Measurements from ENCODE around the gene SERPINB8.
"Not testable (repeated sequence)": the region's sequence is repeated elsewhere in the genome, so short reads cannot be mapped to it uniquely, and the experiment has no call there.

Gene SERPINB8, protein sequence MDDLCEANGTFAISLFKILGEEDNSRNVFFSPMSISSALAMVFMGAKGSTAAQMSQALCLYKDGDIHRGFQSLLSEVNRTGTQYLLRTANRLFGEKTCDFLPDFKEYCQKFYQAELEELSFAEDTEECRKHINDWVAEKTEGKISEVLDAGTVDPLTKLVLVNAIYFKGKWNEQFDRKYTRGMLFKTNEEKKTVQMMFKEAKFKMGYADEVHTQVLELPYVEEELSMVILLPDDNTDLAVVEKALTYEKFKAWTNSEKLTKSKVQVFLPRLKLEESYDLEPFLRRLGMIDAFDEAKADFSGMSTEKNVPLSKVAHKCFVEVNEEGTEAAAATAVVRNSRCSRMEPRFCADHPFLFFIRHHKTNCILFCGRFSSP
- 6.9 to 10.0 reads per million in 2 donors for total RNA-seq

DNA sequence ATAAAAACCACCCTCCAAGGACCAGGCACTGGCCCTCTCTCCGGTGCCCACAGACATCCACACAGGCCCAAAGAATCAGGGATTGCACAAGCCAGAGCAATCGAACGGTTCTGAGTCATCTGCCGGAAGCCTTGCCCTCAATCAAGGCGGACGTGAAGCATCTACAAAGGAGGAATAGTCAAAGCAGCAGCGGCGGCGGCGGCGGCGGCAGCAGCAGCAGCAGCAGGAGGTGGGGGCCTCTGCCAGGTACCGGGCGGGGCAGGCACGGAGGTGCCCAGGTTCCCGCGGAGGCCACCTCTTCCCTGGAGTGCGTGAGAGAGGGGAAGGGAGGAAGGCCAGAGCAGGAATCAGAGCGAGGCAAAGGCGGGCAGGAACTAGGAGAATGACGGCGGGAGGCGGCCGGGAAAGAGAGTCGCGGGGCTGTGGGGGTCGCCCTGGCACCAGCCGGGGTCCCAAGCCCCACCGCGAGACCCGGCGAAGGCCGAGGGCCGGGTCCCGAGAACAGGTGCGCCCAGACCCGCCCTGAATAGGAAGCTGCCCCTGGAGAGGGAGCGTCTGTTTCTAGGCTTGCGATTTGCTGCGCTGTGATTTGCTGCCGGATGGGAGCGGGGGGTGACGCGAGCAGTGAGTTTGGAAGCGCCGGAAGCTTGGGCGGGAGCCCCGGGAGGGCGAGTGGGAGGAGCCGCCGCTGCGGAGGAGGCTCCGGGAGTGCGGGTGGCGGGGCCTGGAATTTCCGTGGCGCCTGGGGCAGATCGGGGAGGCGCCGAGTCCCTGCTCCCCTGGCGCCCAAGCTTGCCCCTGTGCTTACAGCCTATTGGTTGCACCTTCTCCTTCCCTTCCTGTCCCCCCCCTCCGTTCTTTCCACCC is at the start of gene SERPINB8:
Gene SERPINB8, plus strand, starts transcription at position 140 of the 867 bp plus-strand sequence. CDS start 8,228 bp downstream, outside the sequence.
- peak; percentile 58 to 92 (median 67) for DNase-seq

DNA sequence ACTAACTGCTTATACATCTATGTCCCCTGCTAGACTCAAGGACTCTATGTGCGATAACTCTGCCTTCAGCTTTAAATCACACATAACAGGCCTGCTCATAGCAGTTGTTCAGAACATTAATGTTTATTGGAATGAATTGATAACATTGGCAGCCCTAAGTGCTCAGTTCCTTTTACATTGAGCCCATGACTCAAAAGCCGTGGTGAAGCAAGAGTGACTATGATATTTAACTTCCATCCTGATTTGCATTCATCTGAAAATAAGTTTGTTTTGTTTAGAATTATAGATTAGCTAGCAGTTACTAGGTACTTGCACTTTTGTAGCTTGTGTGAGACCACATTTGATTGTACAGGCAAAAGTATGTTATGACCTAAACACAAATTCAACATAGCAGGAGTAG is 47.8 kb upstream of the SERPINB8 start:
- DNase-seq, result no peak

DNA sequence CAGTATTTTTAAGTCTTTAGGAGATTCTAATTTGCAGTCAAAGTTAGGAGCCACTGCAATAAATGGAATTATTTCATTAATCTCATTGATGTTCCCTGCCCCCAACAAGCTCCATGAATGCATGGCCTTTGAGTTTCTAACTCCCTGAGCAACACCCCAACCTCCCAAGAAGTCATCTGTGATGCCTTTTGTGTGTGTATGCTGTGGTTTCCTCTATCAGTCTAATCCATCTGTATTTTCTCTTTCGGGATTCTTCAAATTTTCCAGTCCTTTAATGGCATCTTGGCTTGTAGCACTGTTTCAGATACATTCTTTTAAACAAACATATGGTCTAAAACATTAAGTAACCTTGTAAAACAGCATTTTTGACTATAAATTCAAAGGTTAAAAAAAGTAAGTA is 45.3 kb upstream of the SERPINB8 start:
- no peak for DNase-seq

DNA sequence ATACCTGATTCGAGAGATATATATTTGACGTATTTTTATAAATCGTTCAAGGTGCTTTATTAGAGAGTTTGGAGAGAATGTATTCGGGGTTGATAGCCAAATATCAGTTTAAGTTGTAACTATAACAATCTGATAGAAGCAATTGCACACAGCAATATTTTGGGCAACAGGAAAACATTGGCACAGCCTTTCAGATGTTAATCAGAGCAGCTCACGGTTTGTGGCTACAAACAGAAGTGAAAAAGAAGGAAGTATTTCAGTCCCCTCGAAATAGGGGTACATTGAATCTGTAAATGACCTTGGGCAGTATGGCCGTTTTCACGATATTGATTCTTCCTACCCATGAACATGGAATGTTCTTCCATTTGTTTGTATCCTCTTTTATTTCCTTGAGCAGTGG is 41.5 kb upstream of the SERPINB8 start:
- DNase-seq, result no peak

- DNase-seq, result not testable (repeated sequence)
These were observed 40.5 kb upstream of the SERPINB8 start for GRCh38 chr18:63929369-63929768.

GRCh38 chr18:63930773-63931354 is 39.0 kb upstream of the SERPINB8 start:
- DNase-seq, result no peak

DNA sequence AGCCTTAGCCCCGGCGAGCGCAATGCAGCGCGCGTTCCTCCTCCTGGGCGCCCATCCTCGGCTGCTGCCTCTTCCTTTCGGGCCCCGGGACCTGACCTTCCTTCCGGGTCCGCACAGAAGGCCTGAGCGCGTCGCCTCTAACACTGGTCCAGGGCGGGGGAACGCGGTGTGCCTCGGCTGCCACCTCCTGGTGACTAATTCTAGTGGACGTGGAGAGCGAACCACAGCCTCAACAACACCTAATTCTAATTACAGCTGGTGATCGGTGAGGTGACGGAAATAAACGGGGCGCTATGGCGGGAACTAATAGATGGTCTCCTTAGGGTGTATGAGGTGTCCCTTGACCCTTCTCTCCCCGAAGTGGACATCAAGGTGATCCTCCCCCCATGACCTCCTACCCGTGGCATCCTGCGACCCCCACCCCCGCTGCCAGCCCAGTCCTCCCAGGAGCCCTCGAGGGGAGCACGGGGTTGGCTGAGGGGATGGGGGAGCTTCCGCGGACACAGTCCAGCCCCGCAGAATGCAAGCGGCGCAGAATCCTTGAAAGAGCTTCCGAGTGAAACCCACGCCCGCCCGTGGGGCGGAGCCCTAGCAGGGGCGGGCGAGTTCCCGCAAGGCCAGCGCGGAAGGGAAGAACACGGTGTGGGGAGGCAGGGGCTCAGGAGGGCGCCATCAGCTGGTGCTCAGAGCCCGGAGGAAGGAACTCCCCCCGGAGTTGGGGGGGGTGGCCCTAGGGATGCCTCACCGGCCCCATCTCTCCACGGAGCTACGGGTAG is 33.5 kb upstream of the SERPINB8 start:
- peak in 4 of 5 experiments; percentile 27 to 73 (median 43) for DNase-seq

DNA sequence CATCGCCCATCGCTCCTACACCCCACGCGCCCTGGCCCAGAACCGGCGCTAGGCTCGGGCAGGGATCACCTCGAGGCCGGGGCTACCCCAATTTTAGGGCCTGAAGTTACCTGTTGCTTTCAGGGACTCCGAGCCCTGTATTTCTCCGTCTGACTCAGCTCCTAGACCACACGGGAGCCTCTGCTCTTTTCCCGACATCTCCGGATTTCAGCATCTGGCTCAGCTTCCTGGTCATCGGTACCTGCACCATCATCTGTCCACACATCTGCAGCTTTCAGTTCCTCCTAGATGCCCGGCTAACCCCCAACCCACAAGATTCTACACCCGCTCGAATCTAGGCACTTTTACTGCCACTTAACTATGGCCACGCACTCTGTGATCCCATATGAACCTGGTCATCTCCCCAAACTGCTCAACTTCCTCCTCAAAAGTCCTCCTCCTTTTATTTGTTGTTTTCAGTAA is 32.9 kb upstream of the SERPINB8 start:
- no peak for DNase-seq

DNA sequence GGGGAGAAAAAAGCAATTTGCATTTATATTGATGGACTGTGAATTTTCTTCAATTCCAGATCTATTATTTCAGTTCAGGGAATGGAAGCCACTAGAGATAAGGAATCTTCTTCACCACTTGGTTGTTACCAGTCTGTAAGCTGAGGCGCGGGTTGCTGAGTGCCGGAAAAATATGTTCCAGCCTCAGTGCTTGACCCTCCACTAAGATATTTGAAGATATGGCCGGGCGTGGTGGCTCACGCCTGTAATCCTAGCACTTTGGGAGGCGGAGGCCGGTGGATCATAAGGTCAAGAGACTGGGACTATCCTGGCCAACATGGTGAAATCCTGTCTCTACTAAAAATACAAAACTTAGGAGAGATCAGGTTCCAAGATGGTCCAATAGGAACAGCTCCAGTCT is 29.9 kb upstream of the SERPINB8 start:
- no peak for DNase-seq

DNA sequence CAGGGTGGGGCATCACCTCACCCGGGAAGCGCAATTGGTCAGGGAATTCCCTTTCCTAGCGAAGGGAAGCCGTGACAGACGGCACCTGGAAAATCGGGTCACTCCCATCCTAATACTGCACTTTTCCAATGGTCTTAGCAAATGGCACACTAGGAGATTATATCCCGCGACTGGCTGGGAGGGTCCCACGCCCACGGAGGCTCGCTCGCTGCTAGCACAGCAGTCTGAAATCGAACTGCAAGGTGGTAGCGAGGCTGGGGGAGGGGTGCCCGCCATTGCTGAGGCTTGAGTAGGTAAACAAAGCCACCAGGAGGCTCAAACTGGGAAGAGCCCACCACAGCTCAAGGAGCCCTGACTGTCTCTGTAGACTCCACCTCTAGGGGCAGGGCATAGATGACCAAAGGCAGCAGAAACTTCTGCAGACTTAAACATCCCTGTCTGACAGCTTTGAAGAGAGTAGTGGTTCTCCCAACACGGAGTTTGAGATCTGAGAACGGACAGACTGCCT is 29.3 kb upstream of the SERPINB8 start:
- not testable (repeated sequence) for DNase-seq

- DNase-seq, result no peak
These were observed 22.7 kb upstream of the SERPINB8 start for GRCh38 chr18:63947051-63947790.

DNA sequence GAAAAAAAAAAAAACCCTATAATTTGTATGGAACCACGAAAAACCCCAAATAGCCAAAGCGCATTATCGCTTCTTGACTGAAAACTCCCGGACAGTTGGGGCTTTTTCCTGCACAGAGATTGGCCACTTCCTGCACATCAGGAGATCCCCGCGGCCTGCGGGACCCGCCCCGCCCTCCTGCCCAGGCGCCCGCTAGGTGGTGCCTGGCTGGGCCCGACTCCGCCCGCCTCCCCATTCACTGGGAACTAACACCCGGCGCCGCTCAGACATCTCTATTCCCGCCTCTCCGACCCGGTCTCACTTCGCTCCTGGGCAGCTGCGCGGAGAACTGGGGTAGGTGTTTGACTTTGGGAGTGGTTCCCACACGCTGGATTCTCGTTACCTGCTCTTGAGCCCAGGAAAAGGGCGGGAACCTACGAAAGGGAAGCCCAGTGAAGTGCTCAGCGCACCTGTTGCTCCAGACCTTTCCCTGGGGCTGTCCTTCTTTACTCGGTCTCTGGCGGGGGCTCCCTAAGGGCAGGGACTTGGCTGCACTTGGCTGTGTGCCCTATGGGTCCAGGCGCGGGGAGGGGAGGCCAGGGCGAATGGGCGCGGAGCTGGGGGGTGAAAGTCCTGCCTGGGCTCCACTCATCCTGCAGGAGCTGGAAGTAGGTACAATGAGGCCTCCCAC is 20.7 kb upstream of the SERPINB8 start, which contains the start of gene HMSD:
Gene HMSD, plus strand, starts transcription at position 234 of the 670 bp plus-strand sequence. CDS start 4,155 bp downstream, outside the sequence.
- DNase-seq, result peak in 4 of 5 experiments; percentile 40 to 55 (median 49)

- peak in 1 of 5 experiments; percentile 48 for DNase-seq
These were observed 18.6 kb upstream of the SERPINB8 start for GRCh38 chr18:63951302-63951705.

DNA sequence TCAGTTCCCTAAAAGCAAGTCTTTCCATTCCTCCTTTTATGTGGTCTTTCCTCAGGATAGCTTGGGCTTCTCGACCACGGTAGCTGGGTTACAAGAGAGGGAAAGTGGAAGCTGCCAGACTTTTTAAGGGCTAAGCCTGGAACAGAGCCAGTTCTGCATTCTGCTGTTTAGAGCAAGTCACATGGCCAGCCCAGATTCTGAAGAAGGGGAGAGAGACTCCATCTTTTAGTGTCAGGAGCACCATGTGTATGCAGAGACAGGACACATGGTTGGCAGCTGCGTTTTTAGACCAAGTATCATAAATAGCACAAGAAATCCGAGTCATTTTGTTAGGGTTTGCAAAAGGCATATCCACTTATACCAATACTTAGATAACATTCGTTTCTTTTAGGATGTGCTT is 16.1 kb upstream of the SERPINB8 start:
- no peak for DNase-seq

DNA sequence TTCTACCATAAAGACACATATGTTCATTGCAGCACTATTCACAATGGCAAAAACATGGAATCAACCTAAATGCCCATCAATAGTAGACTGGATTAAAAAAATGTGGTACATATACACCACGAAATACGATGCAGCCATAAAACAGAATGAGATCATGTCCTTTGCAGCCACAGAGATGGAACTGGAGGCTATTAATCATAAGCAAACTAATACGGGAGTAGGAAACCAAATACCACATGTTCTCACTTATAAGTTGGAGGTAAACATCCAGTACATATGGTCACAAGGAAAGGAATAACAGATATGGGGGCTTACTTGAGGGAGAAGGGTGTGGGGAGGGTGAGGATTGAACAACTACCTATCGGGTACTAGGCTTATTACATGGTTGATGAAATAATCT is 13.1 kb upstream of the SERPINB8 start:
- DNase-seq, result no peak

DNA sequence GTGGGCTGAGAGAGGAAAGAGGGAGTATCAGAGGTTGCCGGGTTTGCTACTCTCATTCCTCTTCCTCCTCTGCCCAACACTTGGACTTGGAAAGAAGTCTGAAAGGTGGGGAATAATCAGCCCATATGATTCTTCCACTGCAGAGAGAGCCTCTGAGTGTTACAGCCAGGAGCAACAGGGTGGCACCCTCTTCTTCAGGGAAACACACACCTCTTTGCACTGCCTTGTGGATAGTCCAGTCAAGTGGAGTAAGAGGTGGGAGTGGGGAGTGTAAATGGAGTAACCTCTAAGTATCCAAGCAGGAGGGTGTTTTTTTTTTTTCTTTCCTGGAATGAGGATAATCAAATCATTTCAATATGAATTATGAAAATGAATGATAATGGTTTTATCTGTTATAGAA is 9.0 kb upstream of the SERPINB8 start:
- DNase-seq, result no peak

GRCh38 chr18:63961435-63961980 is 8.4 kb upstream of the SERPINB8 start:
- no peak for DNase-seq

DNA sequence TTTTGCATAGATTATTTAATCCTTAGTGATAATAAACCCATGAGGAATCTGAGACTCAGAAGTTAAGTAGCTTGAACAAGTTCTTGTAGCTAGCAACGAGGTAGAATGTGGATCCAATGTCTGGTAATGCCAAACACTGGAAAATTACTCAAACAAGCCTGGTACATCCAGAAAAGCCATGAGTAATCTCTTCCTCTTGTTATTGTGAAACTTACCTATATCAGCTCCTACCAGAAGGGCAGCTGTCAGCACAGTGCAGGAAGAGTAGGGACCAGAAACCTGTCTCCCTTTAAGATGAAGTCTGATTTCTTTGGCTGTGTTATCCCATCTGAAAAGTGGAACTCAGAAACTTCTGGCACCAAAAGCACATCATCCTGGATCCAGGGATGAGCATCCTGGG is 7.7 kb upstream of the SERPINB8 start:
- no peak for DNase-seq

GRCh38 chr18:63963615-63964256 is 6.1 kb upstream of the SERPINB8 start:
- peak in 3 of 5 experiments; percentile 24 to 69 (median 34) for DNase-seq

DNA sequence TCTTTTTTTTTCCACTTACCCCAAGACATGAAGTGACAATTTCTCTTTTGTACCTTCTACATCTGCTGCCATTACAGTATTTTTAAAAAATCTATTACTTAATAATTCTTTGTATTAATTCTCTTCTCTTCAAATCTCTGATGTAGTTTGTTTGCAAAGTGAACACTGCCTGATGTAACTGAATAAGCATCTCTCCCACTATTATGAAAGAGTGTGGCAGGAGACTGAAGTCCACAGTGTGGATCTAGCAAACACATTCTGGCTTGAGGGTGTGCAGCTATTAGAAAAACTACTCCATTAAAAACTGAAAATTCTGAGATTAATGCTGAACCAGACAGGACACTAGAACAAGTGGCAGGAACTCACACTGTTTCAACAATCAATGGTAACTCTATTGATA is 5.0 kb upstream of the SERPINB8 start:
- DNase-seq, result no peak

All from T-helper 2 cell (primary cell).